ENCODE measurements around the gene COG5. TPM values are rescaled to one million over a fixed set of nuclear protein-coding genes. Genes with fewer than 3 reads are reported as not detected.

COG5 gene
- total and polyA plus RNA-seq, 9 of the 15 experiments (the other 6 are each of a cell fraction or from before 2014, with no cell fraction given), result 15.3 to 75.1 (median 56.4) TPM

- peak; percentile 85 for TF ChIP-seq ARID1B (IDR thresholded peaks at IDR 0.05)
- TF ChIP-seq CUX1 (CRISPR knock-in tag; IDR thresholded peaks at IDR 0.05), result no peak
- no peak for TF ChIP-seq U2AF2 (optimal IDR thresholded peaks at IDR 0.05; ENCODE audit: low read depth, low read length)
- TF ChIP-seq UBTF (IDR thresholded peaks at IDR 0.05; ENCODE audit: borderline replicate concordance in 1 of 2, low read depth in 2 of 2, low read length in 2 of 2), result no peak
- no peak for TF ChIP-seq KAT2B (IDR thresholded peaks at IDR 0.05; ENCODE audit: low read depth, low read length)
- no peak for TF ChIP-seq GABPB1 (CRISPR knock-in tag; IDR thresholded peaks at IDR 0.05)
- TF ChIP-seq ETS2 (tag; IDR thresholded peaks at IDR 0.05; ENCODE audit: borderline replicate concordance, poor library complexity, severe bottlenecking), result no peak
- TF ChIP-seq MTA1 (IDR thresholded peaks at IDR 0.05; ENCODE audit: borderline replicate concordance), result 0 out of 2 replicates have a peak, but pooled peaks have one; percentile 65
- no peak for TF ChIP-seq ZNF212 (CRISPR knock-in tag; IDR thresholded peaks at IDR 0.05)
- TF ChIP-seq ZNF347 (CRISPR knock-in tag; IDR thresholded peaks at IDR 0.05; ENCODE audit: low read depth), result no peak
- no peak for TF ChIP-seq DEAF1 (CRISPR knock-in tag; IDR thresholded peaks at IDR 0.05)
- no peak for TF ChIP-seq CREB3L1 (IDR thresholded peaks at IDR 0.05; ENCODE audit: borderline replicate concordance, low read depth)
- peak; percentile 28 for TF ChIP-seq E2F8 (IDR thresholded peaks at IDR 0.05; ENCODE audit: low read depth, partially characterized antibody)
Measured at GRCh38 chr7:107322015-107322414, 241.7 kb downstream of the COG5 start (continued).
